WTC11 (cell line): ENCODE measurements around the gene PLEKHM3.

Source experiments
- GABPB1 ChIP-seq: sonication (generic); formaldehyde crosslinking; IDR thresholded peaks from 2 replicates; pipeline ENCODE4 v1.8.1; 2023; ENCODE audit warnings: mild to moderate bottlenecking, missing genetic modification reagents
- TEAD1 ChIP-seq: sonication (generic); formaldehyde crosslinking; IDR thresholded peaks from 2 replicates; pipeline ENCODE4 v1.8.0; 2022; ENCODE audit warnings: mild to moderate bottlenecking, missing genetic modification reagents
- ZNF263 ChIP-seq: sonication (generic); formaldehyde crosslinking; IDR thresholded peaks from 2 replicates; pipeline ENCODE4 v1.8.1; 2022; ENCODE audit warnings: low read depth, mild to moderate bottlenecking, moderate library complexity, missing genetic modification reagents
- ZNF423 ChIP-seq: fragments of 250-450 bp; sonication (Bioruptor Pico); IDR thresholded peaks from 2 replicates; pipeline ENCODE4 v2.1.2; 2022; ENCODE audit warnings: mild to moderate bottlenecking, moderate library complexity
- TF ChIP-seq, protein P1 (sequence below): fragments of 200-600 bp; IDR thresholded peaks from 2 replicates; pipeline ENCODE4 v1.8.0; 2022; ENCODE audit warnings: antibody characterized with exemption
- TF ChIP-seq, protein P2 (sequence below): sonication (generic); formaldehyde crosslinking; IDR thresholded peaks from 2 replicates; pipeline ENCODE4 v1.8.1; 2023; ENCODE audit warnings: mild to moderate bottlenecking, missing genetic modification reagents
- TF ChIP-seq, protein P3 (sequence below): sonication (generic); formaldehyde crosslinking; IDR thresholded peaks from 2 replicates; pipeline ENCODE4 v1.8.0; 2022; ENCODE audit warnings: mild to moderate bottlenecking, missing genetic modification reagents
- TF ChIP-seq, protein P4 (sequence below): sonication (generic); formaldehyde crosslinking; IDR thresholded peaks from 2 replicates; pipeline ENCODE4 v1.8.1; 2022; ENCODE audit warnings: mild to moderate bottlenecking, missing genetic modification reagents, moderate library complexity, borderline replicate concordance
- TF ChIP-seq, protein P5 (sequence below): sonication (generic); formaldehyde crosslinking; IDR thresholded peaks from 2 replicates; pipeline ENCODE4 v1.8.0; 2023; ENCODE audit warnings: mild to moderate bottlenecking, missing genetic modification reagents

DNA sequence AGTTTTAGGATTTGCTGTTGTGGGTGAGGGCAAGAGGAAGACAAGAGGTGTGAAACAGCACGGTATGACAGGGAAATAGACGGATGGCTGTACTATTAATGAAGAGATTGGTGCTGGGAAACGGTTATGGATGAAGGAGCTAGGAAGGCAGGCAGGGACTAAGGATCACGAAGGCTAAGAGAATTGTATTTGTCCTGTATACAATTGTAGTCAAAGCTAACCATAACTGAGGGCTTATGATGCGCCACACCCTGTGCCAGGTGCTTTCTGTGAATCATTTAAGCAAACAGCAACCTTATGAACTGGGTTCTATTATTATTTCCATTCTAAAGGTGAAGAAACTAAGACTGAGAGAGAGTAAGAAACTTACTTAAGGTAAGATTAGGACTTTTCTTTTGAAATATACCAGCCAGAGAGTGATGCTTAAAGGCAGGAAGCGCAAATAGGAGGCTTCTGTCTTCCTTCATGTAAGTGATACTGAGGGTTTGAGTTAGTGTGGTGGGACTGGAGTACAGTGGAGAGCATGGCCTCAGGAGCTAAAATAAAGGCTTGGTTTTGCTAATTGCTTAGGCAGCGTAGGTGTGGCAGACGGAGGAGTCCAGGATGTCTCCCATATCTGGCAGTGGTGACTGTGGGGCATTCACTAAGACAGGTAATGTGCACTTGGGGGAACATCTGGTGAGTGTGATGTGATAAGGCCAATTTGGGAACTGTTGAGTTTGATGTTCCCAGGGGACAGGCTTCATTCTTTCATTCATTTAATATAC, 85.8 kb downstream of the PLEKHM3 start:
- TF ChIP-seq TEAD1 (CRISPR knock-in tag), result no peak
- TF ChIP-seq, protein P1, sequence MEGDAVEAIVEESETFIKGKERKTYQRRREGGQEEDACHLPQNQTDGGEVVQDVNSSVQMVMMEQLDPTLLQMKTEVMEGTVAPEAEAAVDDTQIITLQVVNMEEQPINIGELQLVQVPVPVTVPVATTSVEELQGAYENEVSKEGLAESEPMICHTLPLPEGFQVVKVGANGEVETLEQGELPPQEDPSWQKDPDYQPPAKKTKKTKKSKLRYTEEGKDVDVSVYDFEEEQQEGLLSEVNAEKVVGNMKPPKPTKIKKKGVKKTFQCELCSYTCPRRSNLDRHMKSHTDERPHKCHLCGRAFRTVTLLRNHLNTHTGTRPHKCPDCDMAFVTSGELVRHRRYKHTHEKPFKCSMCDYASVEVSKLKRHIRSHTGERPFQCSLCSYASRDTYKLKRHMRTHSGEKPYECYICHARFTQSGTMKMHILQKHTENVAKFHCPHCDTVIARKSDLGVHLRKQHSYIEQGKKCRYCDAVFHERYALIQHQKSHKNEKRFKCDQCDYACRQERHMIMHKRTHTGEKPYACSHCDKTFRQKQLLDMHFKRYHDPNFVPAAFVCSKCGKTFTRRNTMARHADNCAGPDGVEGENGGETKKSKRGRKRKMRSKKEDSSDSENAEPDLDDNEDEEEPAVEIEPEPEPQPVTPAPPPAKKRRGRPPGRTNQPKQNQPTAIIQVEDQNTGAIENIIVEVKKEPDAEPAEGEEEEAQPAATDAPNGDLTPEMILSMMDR, result no peak
- TF ChIP-seq, protein P2, sequence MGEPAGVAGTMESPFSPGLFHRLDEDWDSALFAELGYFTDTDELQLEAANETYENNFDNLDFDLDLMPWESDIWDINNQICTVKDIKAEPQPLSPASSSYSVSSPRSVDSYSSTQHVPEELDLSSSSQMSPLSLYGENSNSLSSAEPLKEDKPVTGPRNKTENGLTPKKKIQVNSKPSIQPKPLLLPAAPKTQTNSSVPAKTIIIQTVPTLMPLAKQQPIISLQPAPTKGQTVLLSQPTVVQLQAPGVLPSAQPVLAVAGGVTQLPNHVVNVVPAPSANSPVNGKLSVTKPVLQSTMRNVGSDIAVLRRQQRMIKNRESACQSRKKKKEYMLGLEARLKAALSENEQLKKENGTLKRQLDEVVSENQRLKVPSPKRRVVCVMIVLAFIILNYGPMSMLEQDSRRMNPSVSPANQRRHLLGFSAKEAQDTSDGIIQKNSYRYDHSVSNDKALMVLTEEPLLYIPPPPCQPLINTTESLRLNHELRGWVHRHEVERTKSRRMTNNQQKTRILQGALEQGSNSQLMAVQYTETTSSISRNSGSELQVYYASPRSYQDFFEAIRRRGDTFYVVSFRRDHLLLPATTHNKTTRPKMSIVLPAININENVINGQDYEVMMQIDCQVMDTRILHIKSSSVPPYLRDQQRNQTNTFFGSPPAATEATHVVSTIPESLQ, result no peak
- TF ChIP-seq, protein P3, sequence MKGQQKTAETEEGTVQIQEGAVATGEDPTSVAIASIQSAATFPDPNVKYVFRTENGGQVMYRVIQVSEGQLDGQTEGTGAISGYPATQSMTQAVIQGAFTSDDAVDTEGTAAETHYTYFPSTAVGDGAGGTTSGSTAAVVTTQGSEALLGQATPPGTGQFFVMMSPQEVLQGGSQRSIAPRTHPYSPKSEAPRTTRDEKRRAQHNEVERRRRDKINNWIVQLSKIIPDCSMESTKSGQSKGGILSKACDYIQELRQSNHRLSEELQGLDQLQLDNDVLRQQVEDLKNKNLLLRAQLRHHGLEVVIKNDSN (CRISPR knock-in tag), result no peak
- TF ChIP-seq, protein P4, sequence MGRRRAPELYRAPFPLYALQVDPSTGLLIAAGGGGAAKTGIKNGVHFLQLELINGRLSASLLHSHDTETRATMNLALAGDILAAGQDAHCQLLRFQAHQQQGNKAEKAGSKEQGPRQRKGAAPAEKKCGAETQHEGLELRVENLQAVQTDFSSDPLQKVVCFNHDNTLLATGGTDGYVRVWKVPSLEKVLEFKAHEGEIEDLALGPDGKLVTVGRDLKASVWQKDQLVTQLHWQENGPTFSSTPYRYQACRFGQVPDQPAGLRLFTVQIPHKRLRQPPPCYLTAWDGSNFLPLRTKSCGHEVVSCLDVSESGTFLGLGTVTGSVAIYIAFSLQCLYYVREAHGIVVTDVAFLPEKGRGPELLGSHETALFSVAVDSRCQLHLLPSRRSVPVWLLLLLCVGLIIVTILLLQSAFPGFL (CRISPR knock-in tag), result no peak
- TF ChIP-seq GABPB1 (CRISPR knock-in tag), result no peak
- TF ChIP-seq ZNF263 (CRISPR knock-in tag), result no peak
- TF ChIP-seq, protein P5, sequence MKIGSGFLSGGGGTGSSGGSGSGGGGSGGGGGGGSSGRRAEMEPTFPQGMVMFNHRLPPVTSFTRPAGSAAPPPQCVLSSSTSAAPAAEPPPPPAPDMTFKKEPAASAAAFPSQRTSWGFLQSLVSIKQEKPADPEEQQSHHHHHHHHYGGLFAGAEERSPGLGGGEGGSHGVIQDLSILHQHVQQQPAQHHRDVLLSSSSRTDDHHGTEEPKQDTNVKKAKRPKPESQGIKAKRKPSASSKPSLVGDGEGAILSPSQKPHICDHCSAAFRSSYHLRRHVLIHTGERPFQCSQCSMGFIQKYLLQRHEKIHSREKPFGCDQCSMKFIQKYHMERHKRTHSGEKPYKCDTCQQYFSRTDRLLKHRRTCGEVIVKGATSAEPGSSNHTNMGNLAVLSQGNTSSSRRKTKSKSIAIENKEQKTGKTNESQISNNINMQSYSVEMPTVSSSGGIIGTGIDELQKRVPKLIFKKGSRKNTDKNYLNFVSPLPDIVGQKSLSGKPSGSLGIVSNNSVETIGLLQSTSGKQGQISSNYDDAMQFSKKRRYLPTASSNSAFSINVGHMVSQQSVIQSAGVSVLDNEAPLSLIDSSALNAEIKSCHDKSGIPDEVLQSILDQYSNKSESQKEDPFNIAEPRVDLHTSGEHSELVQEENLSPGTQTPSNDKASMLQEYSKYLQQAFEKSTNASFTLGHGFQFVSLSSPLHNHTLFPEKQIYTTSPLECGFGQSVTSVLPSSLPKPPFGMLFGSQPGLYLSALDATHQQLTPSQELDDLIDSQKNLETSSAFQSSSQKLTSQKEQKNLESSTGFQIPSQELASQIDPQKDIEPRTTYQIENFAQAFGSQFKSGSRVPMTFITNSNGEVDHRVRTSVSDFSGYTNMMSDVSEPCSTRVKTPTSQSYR (CRISPR knock-in tag), result no peak
- no peak for TF ChIP-seq ZNF423 (CRISPR knock-in tag)
